Amygdala (tissue), 56 donors: ENCODE results near the gene PZP.

Experiments
- DNase-seq, 56 donors: peaks; one replicate each; lab custom pipeline; 2025; lab: John Stamatoyannopoulos, UW

PZP gene

DNA sequence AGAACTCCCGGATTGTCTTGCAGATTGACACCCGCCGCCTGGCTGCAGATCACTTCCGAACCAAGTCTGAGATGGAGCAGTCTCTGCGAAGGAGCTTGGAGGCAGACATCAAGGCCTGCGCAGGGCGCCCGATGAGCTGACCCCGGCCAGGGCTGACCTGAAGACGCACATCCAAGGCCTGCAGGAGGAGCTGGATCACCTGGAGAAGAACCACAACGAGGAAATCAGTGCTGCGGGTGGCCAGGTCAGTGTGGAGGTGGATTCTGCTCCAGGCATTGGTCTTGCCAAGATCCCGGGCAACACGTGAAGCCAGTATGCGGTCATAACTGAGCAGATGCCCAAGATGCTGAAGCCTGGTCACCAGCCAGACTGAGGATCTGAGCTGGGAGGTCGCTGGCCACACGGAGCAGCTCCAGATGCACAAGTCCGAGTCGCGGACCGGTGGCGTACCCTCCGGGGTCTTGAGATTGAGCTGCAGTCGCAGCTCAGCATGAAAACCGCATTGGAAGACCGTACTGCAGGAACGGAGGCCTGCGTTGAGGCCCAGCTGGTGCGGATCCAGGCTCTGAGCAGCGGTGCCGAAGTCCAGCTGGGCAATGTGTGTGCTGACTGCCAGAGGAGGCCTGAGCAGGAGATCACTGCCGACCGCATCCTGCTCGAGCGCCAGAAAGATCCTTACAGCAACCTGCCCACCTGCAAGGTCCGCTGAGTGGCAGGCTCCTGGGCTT, 80.1 kb downstream of the PZP start:
- no peak for DNase-seq

- no peak for DNase-seq
These were observed 80.7 kb downstream of the PZP start for GRCh38 chr12:9127484-9127883.

DNA sequence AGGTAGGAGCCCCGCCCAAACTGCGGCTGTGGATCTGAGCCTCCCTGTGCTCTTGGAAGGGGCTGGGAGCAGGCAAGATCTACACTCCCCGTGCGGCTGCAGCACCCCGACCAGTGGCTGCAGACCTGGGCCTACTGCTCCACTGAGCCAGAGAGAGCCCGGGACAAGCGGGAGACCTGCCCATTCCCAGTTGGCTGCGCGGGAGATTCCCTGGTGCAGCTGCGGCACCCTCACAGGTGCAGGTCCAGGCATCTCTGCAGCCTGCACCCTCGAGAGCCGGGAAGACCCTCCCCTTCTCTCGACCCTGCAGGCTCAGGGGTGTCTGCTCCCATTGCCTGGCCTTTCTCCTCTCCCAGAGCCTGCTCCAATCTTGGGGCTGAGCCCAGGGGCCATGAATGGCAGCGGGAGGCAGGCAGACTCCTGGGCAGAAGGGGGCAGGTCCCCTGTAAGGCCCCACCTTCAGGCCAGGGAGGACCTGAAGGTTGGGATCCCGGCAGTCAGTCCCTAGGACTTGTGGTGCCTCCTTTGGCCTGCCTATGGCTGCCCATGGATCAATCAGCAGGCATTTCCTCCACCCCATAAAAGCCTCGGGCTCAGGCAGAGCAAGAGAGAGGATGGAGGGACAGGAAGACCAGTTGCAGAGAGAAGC, 83.7 kb downstream of the PZP start:
- DNase-seq: no peak

DNA sequence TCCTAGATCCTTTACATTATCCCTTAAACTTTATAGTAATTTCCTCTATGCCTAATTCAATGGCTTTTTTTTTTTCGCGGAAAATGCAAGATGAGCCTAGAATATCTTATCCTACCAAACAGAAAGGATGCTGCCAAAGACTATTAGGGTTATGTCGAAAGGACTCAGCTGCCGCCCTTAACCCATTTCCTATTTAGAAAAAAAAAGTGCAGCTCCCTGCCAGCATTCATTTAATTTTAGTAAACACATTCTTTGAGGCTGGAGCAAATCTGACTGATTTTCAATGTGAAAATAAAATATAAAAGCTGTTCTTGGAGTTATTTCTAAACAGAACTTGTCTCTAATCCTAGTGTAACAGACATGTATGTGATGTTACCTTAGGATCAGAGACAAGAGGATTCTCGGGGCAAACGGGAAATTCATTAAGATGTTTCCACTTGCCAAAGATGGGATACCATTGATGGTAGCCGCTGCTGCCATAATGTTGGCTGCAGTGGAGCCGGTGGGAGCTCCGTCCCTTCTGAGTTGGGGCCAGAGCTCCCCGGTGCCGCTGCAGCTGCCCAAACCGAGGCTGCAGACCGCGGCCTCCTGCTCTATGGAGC, 84.3 kb downstream of the PZP start:
- DNase-seq: no peak

GRCh38 chr12:9122091-9122609, 86.0 kb downstream of the PZP start:
- DNase-seq: no peak

DNA sequence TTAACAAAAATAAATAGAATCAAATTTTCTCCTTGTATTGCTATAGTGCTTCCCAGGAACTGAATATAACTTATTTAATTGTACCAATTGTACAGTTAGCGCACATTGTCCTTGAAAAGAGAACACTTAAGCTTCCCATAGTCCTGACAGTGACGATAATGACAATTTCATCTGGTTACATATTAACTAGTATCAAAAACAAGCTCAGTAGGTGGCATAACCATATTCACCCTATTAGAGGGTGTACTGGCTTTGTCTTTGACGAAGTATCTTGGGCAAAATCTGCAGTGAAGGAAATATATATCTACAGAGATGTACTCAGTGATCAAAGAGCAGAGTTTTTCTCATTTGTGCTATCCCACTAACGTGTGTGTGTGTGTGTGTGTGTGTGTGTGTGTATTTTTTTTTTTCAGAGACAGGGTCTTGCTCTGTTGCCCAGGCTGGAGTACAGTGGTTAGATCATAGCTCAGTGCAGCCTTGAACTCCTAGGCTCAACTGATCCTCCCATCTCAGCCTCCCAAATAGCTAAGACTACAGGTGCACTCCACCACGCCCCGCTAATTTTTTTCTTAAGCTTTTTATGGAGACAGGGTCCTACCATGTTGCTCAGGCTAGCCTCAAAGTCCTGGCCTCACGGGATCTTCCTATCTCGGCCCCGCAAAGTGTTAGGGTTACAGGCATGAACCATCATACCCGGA, 87.6 kb downstream of the PZP start:
- DNase-seq: no peak

DNA sequence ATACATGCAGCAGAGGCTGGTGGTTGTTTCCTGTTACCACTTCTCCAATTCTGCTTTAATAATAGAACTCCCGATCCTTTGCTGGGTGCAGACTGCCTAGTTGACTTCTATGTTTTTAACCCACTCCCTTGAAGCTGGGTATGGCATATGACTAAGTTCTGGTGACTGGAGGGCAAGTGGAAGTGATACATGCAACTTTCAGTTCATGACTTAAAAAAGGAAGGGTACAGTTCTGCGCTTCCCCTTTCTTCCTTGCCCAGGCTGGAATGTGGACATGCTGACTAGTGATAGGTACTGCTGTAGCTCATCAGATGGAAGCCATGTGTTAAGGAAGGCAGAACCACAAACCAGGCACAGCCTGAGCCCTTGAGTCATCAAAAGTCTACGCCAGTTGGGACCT, 90.0 kb downstream of the PZP start:
- DNase-seq: peak in 14 of 56 donors; percentile 3 to 66 (median 26)

DNA sequence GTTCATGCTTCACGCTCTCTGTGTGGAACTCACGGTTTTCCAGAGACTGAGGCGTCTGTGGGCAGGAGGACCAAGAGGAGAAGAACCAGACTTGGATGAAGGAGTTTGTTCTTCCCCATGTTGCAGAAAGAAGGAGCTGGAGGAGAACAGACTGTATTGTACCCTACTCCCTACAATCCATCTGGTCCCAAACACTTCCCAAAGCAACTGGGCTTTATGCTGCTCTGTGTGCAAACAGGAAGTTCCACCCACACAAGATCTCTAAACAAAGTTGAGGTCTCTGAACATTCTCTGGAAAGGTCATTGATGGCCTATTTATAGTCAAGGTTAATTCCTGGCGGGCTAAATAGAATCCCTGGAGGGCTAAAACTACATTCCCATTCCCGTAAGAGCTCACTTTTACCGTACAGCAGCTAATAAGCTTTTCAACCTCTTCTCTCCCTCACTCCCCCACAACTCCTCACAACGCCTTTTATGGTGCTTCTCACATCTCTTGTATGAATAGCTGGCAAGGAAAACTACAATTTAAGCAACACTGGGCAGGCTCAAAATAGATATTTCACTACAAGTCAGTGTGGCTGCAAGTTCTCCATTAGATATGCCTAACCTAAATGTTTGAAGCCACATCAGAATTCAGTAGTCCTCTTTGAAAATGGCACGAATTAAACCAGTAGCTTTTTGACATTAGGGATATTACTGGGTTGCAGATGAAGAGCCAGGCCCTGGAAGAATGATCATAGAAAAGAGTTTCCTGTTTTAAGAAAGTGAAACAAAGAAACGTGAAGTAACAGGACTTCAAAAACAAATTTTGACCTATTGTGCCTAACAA, 92.2 kb downstream of the PZP start, which contains the start of gene A2M:
Gene A2M (minus strand): TSS at position 189 of the 829 bp plus-strand sequence. CDS start 70 bp downstream, at position 119.
- DNase-seq: peak in 3 of 56 donors; percentile 13 to 31 (median 25)

- DNase-seq: no peak
These were observed 93.2 kb downstream of the PZP start for GRCh38 chr12:9114946-9115345.

DNA sequence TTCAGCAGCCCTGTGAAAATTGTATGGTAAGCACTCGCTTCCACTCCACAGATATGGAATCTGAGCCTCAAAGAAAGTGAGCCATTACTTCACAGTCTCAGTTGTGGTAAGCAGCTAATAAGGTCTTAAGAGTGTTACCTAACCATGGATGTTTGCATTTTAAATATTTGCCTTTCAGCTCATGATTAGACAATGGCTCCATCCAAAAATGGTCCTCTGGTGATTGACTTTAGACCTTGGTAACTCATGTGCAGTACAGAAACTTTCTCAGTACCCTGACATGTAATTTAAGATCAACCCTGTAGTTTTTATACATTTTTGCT, 94.2 kb downstream of the PZP start:
- DNase-seq: no peak

GRCh38 chr12:9113296-9113986, 94.8 kb downstream of the PZP start:
- DNase-seq: no peak

GRCh38 chr12:9112076-9112853, 95.9 kb downstream of the PZP start:
- DNase-seq: no peak

DNA sequence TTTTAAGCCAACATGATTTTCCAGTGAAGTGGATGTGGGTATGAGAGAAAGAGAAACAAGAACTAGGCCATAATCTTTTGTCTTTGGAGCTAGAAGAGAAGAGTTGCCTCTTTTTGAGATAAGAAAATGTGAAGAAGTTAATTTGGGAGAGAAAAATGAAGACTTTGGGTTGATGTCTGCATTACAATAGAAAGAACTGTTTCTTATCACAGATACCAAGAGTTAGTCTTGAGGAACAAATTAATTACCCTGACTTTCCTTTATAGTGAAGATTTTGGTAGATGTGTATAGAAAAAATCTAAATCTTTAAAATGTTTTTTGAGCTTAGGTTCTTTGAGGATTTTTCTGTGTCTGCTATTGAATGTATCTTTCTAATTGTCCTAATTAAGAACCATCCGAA, 96.7 kb downstream of the PZP start:
- no peak for DNase-seq

DNA sequence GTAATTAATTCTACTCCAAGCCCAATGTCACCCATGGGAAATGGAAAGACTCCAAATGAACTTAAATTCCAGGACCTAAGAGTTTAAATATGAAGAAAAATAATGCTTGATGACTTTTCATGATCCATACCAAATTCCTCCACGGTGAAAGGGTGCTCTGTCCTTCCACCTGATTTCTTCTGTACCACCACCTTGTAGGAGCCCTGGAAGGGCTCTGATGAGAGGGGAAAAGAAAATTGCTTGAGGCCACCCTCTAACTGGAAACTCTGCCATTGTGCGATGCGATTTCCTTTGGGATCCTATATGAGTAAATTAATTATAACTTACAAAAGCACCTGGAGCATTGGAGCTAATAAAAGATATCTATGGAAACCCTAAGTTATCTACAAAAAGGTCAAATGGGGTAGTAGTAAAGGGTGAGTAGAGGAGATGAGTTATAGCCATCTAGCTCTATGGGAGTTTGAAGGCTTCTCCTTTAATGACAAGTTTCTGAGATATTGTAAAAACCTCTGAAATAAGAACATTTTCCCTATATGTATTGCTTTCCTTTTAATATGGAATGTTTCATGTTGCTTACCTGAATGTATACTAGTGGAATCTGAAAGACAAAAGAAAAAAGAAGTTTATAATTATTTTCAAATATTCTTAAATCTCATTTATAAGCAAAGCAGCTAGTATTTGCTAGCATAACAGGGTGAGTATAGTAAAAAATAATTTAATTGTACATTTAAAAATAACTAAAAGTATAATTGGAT, 98.3 kb downstream of the PZP start:
- DNase-seq: no peak

GRCh38 chr12:9109213-9109522, 99.0 kb downstream of the PZP start:
- no peak for DNase-seq

GRCh38 chr12:9108504-9109212, 99.5 kb downstream of the PZP start:
- DNase-seq: no peak

GRCh38 chr12:9107542-9107873, 100.7 kb downstream of the PZP start:
- DNase-seq: no peak
